ENCODE measurements around the gene TBC1D14. TPM values are rescaled to one million over a fixed set of nuclear protein-coding genes. Genes with fewer than 3 reads are reported as not detected.

Gene TBC1D14
- total RNA-seq, 1 experiment from 2014 or later = 50.2 TPM

DNA sequence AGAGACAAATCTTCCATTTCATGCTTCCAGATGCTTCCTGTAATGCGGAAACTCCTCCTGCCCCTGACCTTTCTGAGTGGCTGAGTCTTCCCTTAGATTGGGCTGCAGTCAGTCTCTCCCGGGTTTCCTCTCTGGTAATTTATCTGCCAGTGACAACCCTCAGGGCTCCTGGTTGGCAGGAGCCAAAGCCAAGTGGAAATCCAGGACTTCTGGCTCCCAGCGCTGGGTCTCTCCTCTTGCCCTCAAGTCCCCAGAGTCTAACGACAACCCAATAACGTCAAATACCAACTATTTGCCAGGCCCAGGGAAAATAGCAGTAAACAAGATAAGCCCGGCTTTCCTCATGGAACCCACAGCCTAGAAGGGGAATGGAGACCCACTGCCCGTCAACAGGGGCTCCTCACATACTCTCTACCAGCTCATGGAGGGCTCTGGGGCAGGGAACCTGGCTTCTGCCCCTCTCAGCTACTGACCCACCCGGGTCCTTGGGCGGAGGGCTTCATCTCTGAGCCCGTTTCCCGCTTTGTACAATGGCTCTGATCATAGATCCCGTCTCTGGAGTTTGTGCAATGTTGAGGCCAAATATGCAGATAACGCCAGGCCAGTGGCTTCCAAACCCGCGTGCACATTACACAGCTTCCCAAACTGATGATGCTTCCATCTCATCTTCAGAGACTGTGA, 1.1 kb upstream of the TBC1D14 start:
- H3K79me2 ChIP-seq (ENCODE audit: insufficient read depth, low read length) = peaks cover 2% of the 10 kb centered on the region; the same call in 1 of the 2 replicates
- TF ChIP-seq, protein P1, sequence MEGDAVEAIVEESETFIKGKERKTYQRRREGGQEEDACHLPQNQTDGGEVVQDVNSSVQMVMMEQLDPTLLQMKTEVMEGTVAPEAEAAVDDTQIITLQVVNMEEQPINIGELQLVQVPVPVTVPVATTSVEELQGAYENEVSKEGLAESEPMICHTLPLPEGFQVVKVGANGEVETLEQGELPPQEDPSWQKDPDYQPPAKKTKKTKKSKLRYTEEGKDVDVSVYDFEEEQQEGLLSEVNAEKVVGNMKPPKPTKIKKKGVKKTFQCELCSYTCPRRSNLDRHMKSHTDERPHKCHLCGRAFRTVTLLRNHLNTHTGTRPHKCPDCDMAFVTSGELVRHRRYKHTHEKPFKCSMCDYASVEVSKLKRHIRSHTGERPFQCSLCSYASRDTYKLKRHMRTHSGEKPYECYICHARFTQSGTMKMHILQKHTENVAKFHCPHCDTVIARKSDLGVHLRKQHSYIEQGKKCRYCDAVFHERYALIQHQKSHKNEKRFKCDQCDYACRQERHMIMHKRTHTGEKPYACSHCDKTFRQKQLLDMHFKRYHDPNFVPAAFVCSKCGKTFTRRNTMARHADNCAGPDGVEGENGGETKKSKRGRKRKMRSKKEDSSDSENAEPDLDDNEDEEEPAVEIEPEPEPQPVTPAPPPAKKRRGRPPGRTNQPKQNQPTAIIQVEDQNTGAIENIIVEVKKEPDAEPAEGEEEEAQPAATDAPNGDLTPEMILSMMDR (conservative IDR thresholded peaks at IDR 0.05) = no peak
- H3K56ac ChIP-seq (ENCODE audit: insufficient read length, low read depth, low read length) = no peak overlapping the region
- H3K18ac ChIP-seq (ENCODE audit: insufficient read length, low read depth, low read length) = no peak overlapping the region
- no peak overlapping the region for H2AK5ac ChIP-seq (ENCODE audit: insufficient read length, low read length)
- no peaks in the 10 kb centered on the region for H4K20me1 ChIP-seq (ENCODE audit: control insufficient read depth, insufficient read depth, insufficient read length)
- no peak overlapping the region for H3T11ph ChIP-seq (ENCODE audit: low read length)
- no peak overlapping the region for H2BK20ac ChIP-seq (ENCODE audit: low read depth, low read length, poor library complexity, severe bottlenecking)
- peak overlapping the region in 1 of 3 experiments; percentile 74; a peak in 2 of 7 replicates for H3K27ac Mint-ChIP-seq
- H3K36me3 Mint-ChIP-seq (ENCODE audit: insufficient read depth in 1 of 3, low read depth in 3 of 3) = no peaks in the 10 kb centered on the region
- no peaks in the 10 kb centered on the region for H3K9me3 ChIP-seq (ENCODE audit: control insufficient read depth, low read depth, low read length)
- peaks cover 20% of the 10 kb centered on the region for H3K23me2 ChIP-seq (ENCODE audit: insufficient read length, low read depth, low read length, poor library complexity, severe bottlenecking)
- peaks cover 37% of the 10 kb centered on the region for H3K27me3 Mint-ChIP-seq (ENCODE audit: low read depth)
- H2AFZ ChIP-seq (ENCODE audit: low read length) = no peak overlapping the region
- peaks cover 31 to 32% of the 10 kb centered on the region in 2 experiments for H3K4me1 Mint-ChIP-seq
- no peak overlapping the region for H3K4ac ChIP-seq (ENCODE audit: low read depth, low read length)
- no peaks in the 10 kb centered on the region; a peak in 1 of 5 replicates for H3K9me3 Mint-ChIP-seq
- H2BK15ac ChIP-seq (ENCODE audit: low read depth, low read length) = no peak overlapping the region
- no peaks in the 10 kb centered on the region for H3K27me3 ChIP-seq (ENCODE audit: insufficient read depth, low read length)
- no peak overlapping the region for H2BK5ac ChIP-seq (ENCODE audit: insufficient read length, low read length)
- H3K14ac ChIP-seq (ENCODE audit: insufficient read depth, low read length) = no peak overlapping the region
- H3K23ac ChIP-seq (ENCODE audit: insufficient read length, low read depth, low read length) = no peak overlapping the region
- WGBS (ENCODE audit: extremely low coverage, insufficient read length, low lambda C conversion rate) = no CpG with 5 or more reads among the region's 15 CpGs
- no peak overlapping the region for H3K27ac ChIP-seq (ENCODE audit: insufficient read length, low read depth, low read length)
- peaks cover 3% of the 10 kb centered on the region for H3K79me1 ChIP-seq (ENCODE audit: insufficient read depth, low read depth, low read length, poor library complexity, severe bottlenecking)
- no peak overlapping the region for H4K5ac ChIP-seq (ENCODE audit: insufficient read length, low read depth, low read length)
- H3K4me2 ChIP-seq (ENCODE audit: insufficient read depth, insufficient read length, low read length) = peak overlapping the region; percentile 94
- peak overlapping the region; percentile 62 for H3K9ac ChIP-seq (ENCODE audit: extremely low read depth, insufficient read length, low read length)
- H3K4me3 Mint-ChIP-seq = peak overlapping the region; percentile 75 to 89
- DNase-seq = no peak
- no peak overlapping the region for H4K91ac ChIP-seq (ENCODE audit: insufficient read length, low read depth, low read length)
- no peak overlapping the region for H4K8ac ChIP-seq (replicated peaks; ENCODE audit: insufficient read length, low read depth, low read length)
- no peak overlapping the region for H2BK12ac ChIP-seq (ENCODE audit: insufficient read length, low read depth, low read length)
- H2BK120ac ChIP-seq (ENCODE audit: low read depth, low read length, poor library complexity, severe bottlenecking) = no peak overlapping the region
- peaks cover 2% of the 10 kb centered on the region; the same call in 1 of the 2 replicates for H3K4me1 ChIP-seq (ENCODE audit: insufficient read depth, low read length)
